Measurements from ENCODE around the gene TEF. TPM values are rescaled to one million over a fixed set of nuclear protein-coding genes. Genes with fewer than 3 reads are reported as not detected.

Gene TEF
- total and polyA plus RNA-seq, 2 experiments from 2014 or later, result 2.3 to 7.2 TPM

- no peak for TF ChIP-seq REST (IDR thresholded peaks at IDR 0.05; ENCODE audit: unreplicated experiment)
These were observed 5.6 kb downstream of the TEF start (continued) for GRCh38 chr22:41387341-41387740.

GRCh38 chr22:41394012-41394356, 12.2 kb downstream of the TEF start:
- no peaks in the 10 kb centered on the region for H3K79me2 ChIP-seq (replicated peaks; ENCODE audit: insufficient read depth)
- no peaks in the 10 kb centered on the region for H3K27me3 ChIP-seq (ENCODE audit: insufficient read depth)
- Mint-ChIP-seq H3K36me3 (ENCODE audit: low read depth) (peaks cover 23% of the 10 kb centered on the region), H3K4me1 (0 out of 3 replicates have a peak, but pooled peaks cover 3% of the 10 kb centered on the region), H3K27ac (no peak overlapping the region; the same call in 1 of the 2 replicates), H3K4me3 (no peak overlapping the region), H3K9me3 (no peaks in the 10 kb centered on the region), H3K27me3 (ENCODE audit: insufficient read depth, low read depth, poor library complexity) (peaks cover 1% of the 10 kb centered on the region)
- no peak overlapping the region for H3K4me3 ChIP-seq
- no peak for ATAC-seq
- H4K20me1 ChIP-seq (replicated peaks; ENCODE audit: insufficient read depth), result no peaks in the 10 kb centered on the region
- no peak overlapping the region for H3K4me2 ChIP-seq
- H3K27ac ChIP-seq (ENCODE audit: low read depth), result no peak overlapping the region
- H3K4me1 ChIP-seq (ENCODE audit: insufficient read depth), result no peaks in the 10 kb centered on the region
- no peaks in the 10 kb centered on the region for H3K9me2 ChIP-seq (ENCODE audit: insufficient read depth)
- no peak for DNase-seq (ENCODE audit: low spot score)
- H3K36me3 ChIP-seq (ENCODE audit: insufficient read depth), result no peaks in the 10 kb centered on the region
- no peaks in the 10 kb centered on the region for H3F3A ChIP-seq (replicated peaks; ENCODE audit: low read depth)
- no peak for TF ChIP-seq EZH2 (IDR thresholded peaks at IDR 0.05; ENCODE audit: low read depth, unreplicated experiment)
- no peak for TF ChIP-seq STAT1 (IDR thresholded peaks at IDR 0.05; ENCODE audit: unreplicated experiment)
- TF ChIP-seq REST (IDR thresholded peaks at IDR 0.05; ENCODE audit: unreplicated experiment), result no peak
- TF ChIP-seq ZNF331 (CRISPR knock-in tag; IDR thresholded peaks at IDR 0.05; ENCODE audit: low read depth), result no peak
- TF ChIP-seq EZH2phosphoT487 (IDR thresholded peaks at IDR 0.05; ENCODE audit: unreplicated experiment), result no peak
- TF ChIP-seq NANOG (IDR thresholded peaks at IDR 0.05; ENCODE audit: borderline replicate concordance), result no peak
- TF ChIP-seq ZNF462 (CRISPR knock-in tag; IDR thresholded peaks at IDR 0.05), result no peak
- TF ChIP-seq CREB1 (CRISPR knock-in tag; IDR thresholded peaks at IDR 0.05; ENCODE audit: low read depth), result no peak
- no peak for TF ChIP-seq JUNB (IDR thresholded peaks at IDR 0.05; ENCODE audit: unreplicated experiment)
- TF ChIP-seq CTCF (conservative IDR thresholded peaks at IDR 0.05; ENCODE audit: low read depth in 2 of 2), result no peak
- H2AFZ ChIP-seq, result no peak overlapping the region
